K562 (cell line): ENCODE data around the gene ZBTB25. TPM values are rescaled to one million over a fixed set of nuclear protein-coding genes. Genes with fewer than 3 reads are reported as not detected.

Experiments
- ATAC-seq: fragments of 200-7000 bp; cut with Tn5 transposase; 3 replicates; pipeline ENCODE4 v1.9.1; 2020; ENCODE audit warnings: moderate library complexity
- BruUV-seq: library from RNA; stranded (reverse); fragments of 400-500 nt; replicated peaks from 2 replicates; lab custom pipeline; 2021; lab: Mats Ljungman, UMichigan
- CTCF ChIA-PET: fragments of 300-600 bp; formaldehyde crosslinking; extraction: SDS; loops from one replicate; lab custom pipeline; 2021; ENCODE audit warnings: low intra/inter-chr PET ratio; lab: Yijun Ruan, JAX
- POLR2A ChIA-PET: fragments of 300-600, 350-650 bp; sonication (Branson Sonifier 250); formaldehyde crosslinking; extraction: SDS; loops from one replicate; lab custom pipeline; 2021; ENCODE audit warnings: antibody characterized with exemption, inconsistent platforms; lab: Yijun Ruan, JAX
- DNase-seq, 4 experiments: peaks; one replicate each; pipeline versions ENCODE4 v3.0.0 to v3.0.0-alpha.2; 2011 to 2018; ENCODE audit warnings: low spot score in 3 of 4, mixed read lengths in 3 of 4; ENCODE audit errors: extremely low read depth in 1 of 4
- FAIRE-seq: peaks from 2 replicates; lab custom pipeline; 2011; peaks lifted over from hg19 to GRCh38; lab: Jason Lieb, UNC
- H2AFZ ChIP-seq: 2 replicates; pipeline ENCODE4 v1.6.0; 2011; ENCODE audit warnings: low read depth, low read length, control low read depth, inconsistent platforms
- H3K27ac ChIP-seq: fragments of 200-600 bp; 3 replicates; pipeline ENCODE4 v1.8.0; 2011; ENCODE audit warnings: low read depth, mild to moderate bottlenecking, control low read depth, inconsistent platforms, low read length, moderate library complexity, mixed read lengths; ENCODE audit errors: extremely low read depth
- H3K27me3 ChIP-seq, 2 experiments: fragments of 300-600 bp in 1 of 2; 2 replicates in 1 of 2; 3 replicates in 1 of 2; pipeline versions ENCODE4 v1.6.0 to v1.8.0; 2011; ENCODE audit warnings: inconsistent platforms in 2 of 2, low read length in 2 of 2, mild to moderate bottlenecking in 1 of 2, mixed read lengths in 1 of 2, moderate library complexity in 1 of 2; ENCODE audit not compliant: control insufficient read depth in 2 of 2, insufficient read depth in 2 of 2
- H3K36me3 ChIP-seq: fragments of 300-600 bp; 3 replicates; pipeline ENCODE4 v1.8.0; 2011; ENCODE audit warnings: mild to moderate bottlenecking, low read length, inconsistent platforms; ENCODE audit not compliant: control insufficient read depth, insufficient read depth
- H3K4me1 ChIP-seq, 2 experiments: fragments of 200-600 bp in 1 of 2; replicated peaks in 1 of 2; 2 replicates in 1 of 2; 3 replicates in 1 of 2; pipeline versions ENCODE4 v1.5.1 to v1.8.0; 2011; ENCODE audit warnings: inconsistent platforms in 2 of 2, low read length in 2 of 2, mild to moderate bottlenecking in 1 of 2, mixed read lengths in 1 of 2, moderate library complexity in 1 of 2; ENCODE audit not compliant: control insufficient read depth in 2 of 2, insufficient read depth in 2 of 2
- H3K4me2 ChIP-seq: 2 replicates; pipeline ENCODE4 v1.6.1; 2011; ENCODE audit warnings: low read length, control low read depth, inconsistent platforms, mixed read lengths; ENCODE audit not compliant: insufficient read depth
- H3K4me3 ChIP-seq: fragments of 200-600 bp; sonication (generic), shearing (Covaris generic); 2 replicates; pipeline ENCODE4 v1.5.1; 2016; ENCODE audit warnings: control low read depth, inconsistent platforms
- H3K79me2 ChIP-seq: fragments of 200-600 bp; 3 replicates; pipeline ENCODE4 v1.8.0; 2011; ENCODE audit warnings: low read length, inconsistent platforms; ENCODE audit not compliant: control insufficient read depth, insufficient read depth
- H3K9ac ChIP-seq, 2 experiments: 2 replicates each; pipeline versions ENCODE4 v1.6.0 to v1.6.1; 2011; ENCODE audit warnings: low read depth in 2 of 2, low read length in 2 of 2, control low read depth in 1 of 2, inconsistent platforms in 1 of 2, mild to moderate bottlenecking in 1 of 2, mixed read lengths in 1 of 2; ENCODE audit not compliant: insufficient read depth in 1 of 2
- H3K9me1 ChIP-seq: one replicate; pipeline ENCODE4 v1.6.0; 2011; ENCODE audit warnings: inconsistent platforms, mild to moderate bottlenecking, low read length, moderate library complexity; ENCODE audit not compliant: control insufficient read depth, insufficient read depth
- H3K9me3 ChIP-seq: replicated peaks from 2 replicates; pipeline ENCODE4 v1.5.1; 2011; ENCODE audit warnings: low read depth, low read length, inconsistent platforms; ENCODE audit not compliant: control insufficient read depth, insufficient read depth
- H4K20me1 ChIP-seq: replicated peaks from 2 replicates; pipeline ENCODE4 v1.6.1; 2011; ENCODE audit warnings: low read length, inconsistent platforms, mixed read lengths; ENCODE audit not compliant: control insufficient read depth, insufficient read depth
- ELF2 ChIP-seq: fragments of 250-450 bp; sonication (Bioruptor Pico); IDR thresholded peaks from 2 replicates; pipeline ENCODE4 v1.5.0; 2021; ENCODE audit warnings: mild to moderate bottlenecking
- KLF1 ChIP-seq: fragments of 450-650 bp; IDR thresholded peaks from 2 replicates; pipeline ENCODE4 v1.6.1; 2016; ENCODE audit warnings: missing genetic modification characterization, missing compliant biosample characterization
- MCM7 ChIP-seq, 2 experiments: fragments of 450-650 bp; IDR thresholded peaks; 2 replicates each; pipeline ENCODE4 v1.6.1; 2016 to 2018
- MXI1 ChIP-seq: IDR thresholded peaks from 2 replicates; pipeline ENCODE4 v1.6.1; 2011; ENCODE audit warnings: low read depth, mild to moderate bottlenecking, improper control_type of control experiment, low read length
- NONO ChIP-seq, 2 experiments: fragments of 200-400 bp in 1 of 2; fragments of 450-650 bp in 1 of 2; formaldehyde crosslinking in 1 of 2; IDR thresholded peaks; 2 replicates each; pipeline ENCODE4 v1.6.1; 2017; ENCODE audit warnings: low read depth in 2 of 2, mild to moderate bottlenecking in 2 of 2, moderate library complexity in 2 of 2, low read length in 1 of 2
- PTBP1 ChIP-seq: fragments of 200-400 bp; formaldehyde crosslinking; IDR thresholded peaks from 2 replicates; pipeline ENCODE4 v1.6.1; 2017; ENCODE audit warnings: low read depth, low read length
- RNF2 ChIP-seq: sonication (generic); IDR thresholded peaks from 2 replicates; pipeline ENCODE4 v1.6.1; 2016
- SMAD1 ChIP-seq: fragments of 150-350 bp; IDR thresholded peaks from 2 replicates; pipeline ENCODE4 v1.6.1; 2014; ENCODE audit warnings: low read length, low read depth; ENCODE audit not compliant: partially characterized antibody
- TCF7 ChIP-seq: sonication (generic); IDR thresholded peaks from 2 replicates; pipeline ENCODE4 v1.6.1; 2016; ENCODE audit warnings: antibody characterized with exemption, borderline replicate concordance
- THAP12 ChIP-seq: fragments of 250-450 bp; sonication (Bioruptor Pico); IDR thresholded peaks from 2 replicates; pipeline ENCODE4 v1.9.0; 2021; ENCODE audit warnings: mild to moderate bottlenecking, inconsistent platforms
- ZBTB17 ChIP-seq: fragments of 450-650 bp; formaldehyde crosslinking; IDR thresholded peaks from 2 replicates; pipeline ENCODE4 v1.4.0; 2020; ENCODE audit warnings: mild to moderate bottlenecking
- ZFPM2 ChIP-seq: fragments of 250-450 bp; sonication (Bioruptor Pico); IDR thresholded peaks from 2 replicates; pipeline ENCODE4 v1.5.1; 2022; ENCODE audit warnings: mild to moderate bottlenecking
- ZNF253 ChIP-seq: fragments of 250-450 bp; sonication (Bioruptor Pico); conservative IDR thresholded peaks from 2 replicates; pipeline ENCODE4 v1.6.1; 2021; ENCODE audit warnings: mild to moderate bottlenecking
- ZNF384 ChIP-seq: IDR thresholded peaks from 2 replicates; pipeline ENCODE4 v1.6.1; 2012; ENCODE audit warnings: low read depth, low read length, improper control_type of control experiment
- ZNF707 ChIP-seq: fragments of 250-450 bp; sonication (Bioruptor Pico); conservative IDR thresholded peaks from 2 replicates; pipeline ENCODE4 v1.8.0; 2022; ENCODE audit warnings: inconsistent platforms, mild to moderate bottlenecking, moderate library complexity
- WGBS: fragments of 100-300 bp; shearing (Covaris generic); methylation state at CpG from one replicate; pipeline ENCODE4 v1.1.6; 2016; ENCODE audit warnings: low coverage, mixed read lengths; ENCODE audit not compliant: insufficient coverage; ENCODE audit errors: missing lambda C conversion rate; 5-methylcytosine and 5-hydroxymethylcytosine counted together
- in situ Hi-C: fragments of 300-500 bp; cut with MboI; formaldehyde crosslinking; loops from 4 replicates; pipeline ENCODE4 v1.15.0; 2018; ENCODE audit warnings: inconsistent platforms, mixed read lengths
- intact Hi-C: fragments of 100-400 bp; cut with micrococcal nuclease; formaldehyde crosslinking; loops from 2 replicates; pipeline ENCODE4 v1.14.2; 2022
- polyA plus RNA-seq, 8 experiments: library from polyadenylated mRNA; depleted of rRNA in 4 of 8; stranded (reverse) in 5 of 8; unstranded in 3 of 8; fragments of >200 nt; fragmentation: Nextera tagmentation in 2 of 8; fragmentation: Illumina TruSeq in 1 of 8; extraction: Ambion mirVana in 2 of 8; extraction: Trizol in 1 of 8; gene quantifications; 2 replicates each; pipeline versions ENCODE4 v1.2.1 to v1.2.3, GENCODE V29; 2011 to 2014; ENCODE audit warnings: inconsistent platforms in 1 of 8, missing spikeins in 1 of 8
- total RNA-seq, 7 experiments: library from RNA; depleted of rRNA in 6 of 7; stranded (reverse); fragments of >200 nt in 6 of 7; fragmentation: Illumina TruSeq in 2 of 7; extraction: Trizol in 2 of 7; gene quantifications; 2 replicates each; pipeline versions ENCODE4 v1.2.1 to v1.2.3, GENCODE V29; 2011 to 2021; ENCODE audit warnings: low replicate concordance in 1 of 7
- TF ChIP-seq, protein P1 (sequence below): sonication (generic); formaldehyde crosslinking; IDR thresholded peaks from 2 replicates; pipeline ENCODE4 v1.5.0; 2020; ENCODE audit warnings: missing genetic modification reagents
- TF ChIP-seq, protein P2 (sequence below): fragments of 450-650 bp; IDR thresholded peaks from 2 replicates; pipeline ENCODE4 v1.6.1; 2016; ENCODE audit warnings: low read depth, mild to moderate bottlenecking, moderate library complexity

Gene ZBTB25
- total and polyA plus RNA-seq, 9 of the 15 experiments (the other 6 are each of a cell fraction or from before 2014, with no cell fraction given), result 0.61 to 3.9 (median 2.3) TPM

DNA sequence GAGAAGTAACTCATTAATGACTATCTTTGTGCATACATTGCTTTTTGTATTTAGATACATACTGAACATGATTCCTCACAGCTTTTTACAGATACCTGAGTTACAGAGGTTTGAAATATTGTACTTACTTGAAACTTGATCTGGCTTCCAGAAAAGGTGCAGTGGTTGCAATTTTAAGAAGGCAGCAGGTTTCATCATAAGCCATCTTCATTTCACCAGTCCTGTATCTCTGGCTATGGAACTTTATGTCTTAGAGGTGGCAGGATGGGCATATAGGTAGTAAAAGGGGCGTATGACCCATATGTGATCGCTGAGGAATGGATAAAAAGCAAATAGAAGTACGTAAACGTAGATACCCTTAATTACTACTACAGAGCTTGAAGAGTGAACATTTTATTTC lies 14.6 kb upstream of the ZBTB25 start:
- Histone ChIP-seq H3K27ac (no peak overlapping the region), H3K36me3 (peaks cover 9% of the 10 kb centered on the region; the same call in 1 of the 3 replicates), H4K20me1 (no peaks in the 10 kb centered on the region), H3K9me3 (no peaks in the 10 kb centered on the region), H3K4me3 (no peak overlapping the region), H3K9ac (no peak overlapping the region), H3K9me1 (no peaks in the 10 kb centered on the region), H3K79me2 (peaks cover under 1% of the 10 kb centered on the region; the same call in 2 of the 3 replicates), H3K4me2 (no peak overlapping the region), H3K4me1 (peaks cover 0 to 3% of the 10 kb centered on the region in 2 experiments; a peak in 1 of 5 replicates), H3K27me3 (no peaks in the 10 kb centered on the region), H2AFZ (no peak overlapping the region)
- no peak for TF ChIP-seq TCF7
- no peak for TF ChIP-seq ZBTB17
- no peak for TF ChIP-seq PTBP1
- no peak for TF ChIP-seq ZNF707
- no peak for TF ChIP-seq THAP12
- TF ChIP-seq, protein P1, sequence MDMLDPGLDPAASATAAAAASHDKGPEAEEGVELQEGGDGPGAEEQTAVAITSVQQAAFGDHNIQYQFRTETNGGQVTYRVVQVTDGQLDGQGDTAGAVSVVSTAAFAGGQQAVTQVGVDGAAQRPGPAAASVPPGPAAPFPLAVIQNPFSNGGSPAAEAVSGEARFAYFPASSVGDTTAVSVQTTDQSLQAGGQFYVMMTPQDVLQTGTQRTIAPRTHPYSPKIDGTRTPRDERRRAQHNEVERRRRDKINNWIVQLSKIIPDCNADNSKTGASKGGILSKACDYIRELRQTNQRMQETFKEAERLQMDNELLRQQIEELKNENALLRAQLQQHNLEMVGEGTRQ (CRISPR knock-in tag), result no peak
- TF ChIP-seq MXI1, result no peak
- no peak for TF ChIP-seq ZNF253 (CRISPR knock-in tag)
- TF ChIP-seq, protein P2, sequence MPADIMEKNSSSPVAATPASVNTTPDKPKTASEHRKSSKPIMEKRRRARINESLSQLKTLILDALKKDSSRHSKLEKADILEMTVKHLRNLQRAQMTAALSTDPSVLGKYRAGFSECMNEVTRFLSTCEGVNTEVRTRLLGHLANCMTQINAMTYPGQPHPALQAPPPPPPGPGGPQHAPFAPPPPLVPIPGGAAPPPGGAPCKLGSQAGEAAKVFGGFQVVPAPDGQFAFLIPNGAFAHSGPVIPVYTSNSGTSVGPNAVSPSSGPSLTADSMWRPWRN, result no peak
- no peak for TF ChIP-seq KLF1 (tag)
- no peak for TF ChIP-seq NONO (IDR thresholded peaks at IDR 0.05; ENCODE audit: low read depth in 2 of 2, low read length in 1 of 2)
- no peak for TF ChIP-seq RNF2
- no peak for TF ChIP-seq ZNF384
- TF ChIP-seq MCM7 (IDR thresholded peaks at IDR 0.05), result no peak
- no peak for TF ChIP-seq SMAD1
- TF ChIP-seq ELF2 (CRISPR knock-in tag), result no peak
- TF ChIP-seq ZFPM2 (CRISPR knock-in tag), result no peak
- FAIRE-seq (no peak), ATAC-seq (no peak), DNase-seq (no peak)
- POLR2A ChIA-PET, result no interaction called here
- no TSS peak for BruUV-seq
- intact Hi-C loops (no loop called here), in situ Hi-C loops (no loop called here)
- CTCF ChIA-PET, result no interaction called here
- WGBS, result 63% methylated on average over 4 of the region's 4 CpGs
